ENCODE measurements around the gene ACY1.

Gene ACY1

GRCh38 chr3:51982838-51983577, at the start of gene ACY1:
Gene ACY1 (plus strand): TSS chr3:51983535. CDS start chr3:51984065, 530 bp downstream.
- DNase-seq, result peak; percentile 82

GRCh38 chr3:51934139-51934850, 49.0 kb upstream of the ACY1 start:
- no peak for DNase-seq

- no peak for DNase-seq
These were observed 48.1 kb upstream of the ACY1 start for GRCh38 chr3:51934991-51935885.

GRCh38 chr3:51935886-51936755, 47.2 kb upstream of the ACY1 start:
- DNase-seq, result no peak

- no peak for DNase-seq
These were observed 46.3 kb upstream of the ACY1 start for GRCh38 chr3:51937014-51937413.

GRCh38 chr3:51937611-51938450, 45.5 kb upstream of the ACY1 start:
- no peak for DNase-seq

GRCh38 chr3:51938780-51939425, 44.4 kb upstream of the ACY1 start:
- no peak for DNase-seq

GRCh38 chr3:51940648-51941462, 42.5 kb upstream of the ACY1 start:
- DNase-seq, result no peak

- DNase-seq, result no peak
These were observed 41.9 kb upstream of the ACY1 start for GRCh38 chr3:51941463-51941797.

GRCh38 chr3:51941798-51942602, 41.3 kb upstream of the ACY1 start, which contains the start of the genes PARP3 and RRP9:
Gene PARP3 (plus strand): TSS chr3:51942363. CDS start chr3:51943356, 993 bp downstream.
Gene RRP9 (minus strand): TSS chr3:51941904. CDS start chr3:51941867, 37 bp downstream.
- peak; percentile 100 for DNase-seq

- DNase-seq, result peak; percentile 69
These were observed 40.5 kb upstream of the ACY1 start for GRCh38 chr3:51942603-51943450.

GRCh38 chr3:51943451-51944391, 39.6 kb upstream of the ACY1 start:
- DNase-seq, result no peak

- DNase-seq, result no peak
These were observed 38.8 kb upstream of the ACY1 start for GRCh38 chr3:51944451-51945021.

- DNase-seq, result no peak
These were observed 38.1 kb upstream of the ACY1 start for GRCh38 chr3:51945031-51945840.

- no peak for DNase-seq
These were observed 37.2 kb upstream of the ACY1 start for GRCh38 chr3:51945926-51946705.
